Measurements from ENCODE around the gene OR52B6.

DNA sequence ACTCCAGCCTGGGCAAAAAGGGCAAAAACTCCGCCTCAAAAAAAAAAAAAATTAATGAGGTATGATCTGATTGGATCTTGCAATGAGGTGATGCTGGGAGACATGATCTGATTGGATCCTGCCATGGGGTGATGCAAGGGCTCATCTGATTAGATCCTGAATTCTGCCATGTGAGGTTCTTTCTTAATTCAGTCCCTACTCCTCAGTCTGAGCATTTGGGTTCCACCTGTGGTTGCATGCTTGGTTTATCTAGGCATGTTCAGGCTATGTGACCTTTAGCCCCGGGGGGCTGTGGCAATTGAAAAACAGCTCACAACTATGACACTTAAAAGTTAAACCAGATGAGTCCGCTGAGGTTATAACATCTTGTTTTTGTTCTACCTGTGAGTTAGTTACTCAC lies 10.9 kb downstream of the OR52B6 start:
- TF ChIP-seq, protein P1, sequence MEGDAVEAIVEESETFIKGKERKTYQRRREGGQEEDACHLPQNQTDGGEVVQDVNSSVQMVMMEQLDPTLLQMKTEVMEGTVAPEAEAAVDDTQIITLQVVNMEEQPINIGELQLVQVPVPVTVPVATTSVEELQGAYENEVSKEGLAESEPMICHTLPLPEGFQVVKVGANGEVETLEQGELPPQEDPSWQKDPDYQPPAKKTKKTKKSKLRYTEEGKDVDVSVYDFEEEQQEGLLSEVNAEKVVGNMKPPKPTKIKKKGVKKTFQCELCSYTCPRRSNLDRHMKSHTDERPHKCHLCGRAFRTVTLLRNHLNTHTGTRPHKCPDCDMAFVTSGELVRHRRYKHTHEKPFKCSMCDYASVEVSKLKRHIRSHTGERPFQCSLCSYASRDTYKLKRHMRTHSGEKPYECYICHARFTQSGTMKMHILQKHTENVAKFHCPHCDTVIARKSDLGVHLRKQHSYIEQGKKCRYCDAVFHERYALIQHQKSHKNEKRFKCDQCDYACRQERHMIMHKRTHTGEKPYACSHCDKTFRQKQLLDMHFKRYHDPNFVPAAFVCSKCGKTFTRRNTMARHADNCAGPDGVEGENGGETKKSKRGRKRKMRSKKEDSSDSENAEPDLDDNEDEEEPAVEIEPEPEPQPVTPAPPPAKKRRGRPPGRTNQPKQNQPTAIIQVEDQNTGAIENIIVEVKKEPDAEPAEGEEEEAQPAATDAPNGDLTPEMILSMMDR (IDR thresholded peaks at IDR 0.05; ENCODE audit: low read depth, low read length, missing input control): no peak
- TF ChIP-seq TAF1 (conservative IDR thresholded peaks at IDR 0.05) (no peak), HNF4A (conservative IDR thresholded peaks at IDR 0.05) (no peak), HNF4G (IDR thresholded peaks at IDR 0.05) (no peak), JUND (IDR thresholded peaks at IDR 0.05) (no peak), RAD21 (IDR thresholded peaks at IDR 0.05) (no peak), SP1 (IDR thresholded peaks at IDR 0.05) (no peak)
- TF ChIP-seq, protein P2, sequence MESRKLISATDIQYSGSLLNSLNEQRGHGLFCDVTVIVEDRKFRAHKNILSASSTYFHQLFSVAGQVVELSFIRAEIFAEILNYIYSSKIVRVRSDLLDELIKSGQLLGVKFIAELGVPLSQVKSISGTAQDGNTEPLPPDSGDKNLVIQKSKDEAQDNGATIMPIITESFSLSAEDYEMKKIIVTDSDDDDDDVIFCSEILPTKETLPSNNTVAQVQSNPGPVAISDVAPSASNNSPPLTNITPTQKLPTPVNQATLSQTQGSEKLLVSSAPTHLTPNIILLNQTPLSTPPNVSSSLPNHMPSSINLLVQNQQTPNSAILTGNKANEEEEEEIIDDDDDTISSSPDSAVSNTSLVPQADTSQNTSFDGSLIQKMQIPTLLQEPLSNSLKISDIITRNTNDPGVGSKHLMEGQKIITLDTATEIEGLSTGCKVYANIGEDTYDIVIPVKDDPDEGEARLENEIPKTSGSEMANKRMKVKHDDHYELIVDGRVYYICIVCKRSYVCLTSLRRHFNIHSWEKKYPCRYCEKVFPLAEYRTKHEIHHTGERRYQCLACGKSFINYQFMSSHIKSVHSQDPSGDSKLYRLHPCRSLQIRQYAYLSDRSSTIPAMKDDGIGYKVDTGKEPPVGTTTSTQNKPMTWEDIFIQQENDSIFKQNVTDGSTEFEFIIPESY (IDR thresholded peaks at IDR 0.05): no peak
- TF ChIP-seq, protein P3, sequence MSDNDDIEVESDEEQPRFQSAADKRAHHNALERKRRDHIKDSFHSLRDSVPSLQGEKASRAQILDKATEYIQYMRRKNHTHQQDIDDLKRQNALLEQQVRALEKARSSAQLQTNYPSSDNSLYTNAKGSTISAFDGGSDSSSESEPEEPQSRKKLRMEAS (IDR thresholded peaks at IDR 0.05): no peak
- TF ChIP-seq, protein P4, sequence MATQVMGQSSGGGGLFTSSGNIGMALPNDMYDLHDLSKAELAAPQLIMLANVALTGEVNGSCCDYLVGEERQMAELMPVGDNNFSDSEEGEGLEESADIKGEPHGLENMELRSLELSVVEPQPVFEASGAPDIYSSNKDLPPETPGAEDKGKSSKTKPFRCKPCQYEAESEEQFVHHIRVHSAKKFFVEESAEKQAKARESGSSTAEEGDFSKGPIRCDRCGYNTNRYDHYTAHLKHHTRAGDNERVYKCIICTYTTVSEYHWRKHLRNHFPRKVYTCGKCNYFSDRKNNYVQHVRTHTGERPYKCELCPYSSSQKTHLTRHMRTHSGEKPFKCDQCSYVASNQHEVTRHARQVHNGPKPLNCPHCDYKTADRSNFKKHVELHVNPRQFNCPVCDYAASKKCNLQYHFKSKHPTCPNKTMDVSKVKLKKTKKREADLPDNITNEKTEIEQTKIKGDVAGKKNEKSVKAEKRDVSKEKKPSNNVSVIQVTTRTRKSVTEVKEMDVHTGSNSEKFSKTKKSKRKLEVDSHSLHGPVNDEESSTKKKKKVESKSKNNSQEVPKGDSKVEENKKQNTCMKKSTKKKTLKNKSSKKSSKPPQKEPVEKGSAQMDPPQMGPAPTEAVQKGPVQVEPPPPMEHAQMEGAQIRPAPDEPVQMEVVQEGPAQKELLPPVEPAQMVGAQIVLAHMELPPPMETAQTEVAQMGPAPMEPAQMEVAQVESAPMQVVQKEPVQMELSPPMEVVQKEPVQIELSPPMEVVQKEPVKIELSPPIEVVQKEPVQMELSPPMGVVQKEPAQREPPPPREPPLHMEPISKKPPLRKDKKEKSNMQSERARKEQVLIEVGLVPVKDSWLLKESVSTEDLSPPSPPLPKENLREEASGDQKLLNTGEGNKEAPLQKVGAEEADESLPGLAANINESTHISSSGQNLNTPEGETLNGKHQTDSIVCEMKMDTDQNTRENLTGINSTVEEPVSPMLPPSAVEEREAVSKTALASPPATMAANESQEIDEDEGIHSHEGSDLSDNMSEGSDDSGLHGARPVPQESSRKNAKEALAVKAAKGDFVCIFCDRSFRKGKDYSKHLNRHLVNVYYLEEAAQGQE (IDR thresholded peaks at IDR 0.05): no peak

Data from liver (tissue), 3 donors.